Retinal pigment epithelial cell (primary cell): ENCODE results near the gene TAF11.

Experiments
- DNase-seq: peaks from one replicate; pipeline ENCODE4 v3.0.0-alpha.2; 2010; ENCODE audit warnings: low read depth
- H3K4me3 ChIP-seq: 2 replicates; pipeline ENCODE4 v1.5.1; 2011; ENCODE audit warnings: mild to moderate bottlenecking, low read length, control low read depth, moderate library complexity
- CTCF ChIP-seq: conservative IDR thresholded peaks from 2 replicates; pipeline ENCODE4 v1.5.1; 2011; ENCODE audit warnings: low read depth, low read length, control low read depth, inconsistent platforms

The TAF11 gene

GRCh38 chr6:34834789-34835518 is 52.9 kb downstream of the TAF11 start:
- no peak overlapping the region for H3K4me3 ChIP-seq
- no peak for TF ChIP-seq CTCF
- no peak for DNase-seq

GRCh38 chr6:34832942-34833341 is 54.9 kb downstream of the TAF11 start:
- TF ChIP-seq CTCF: no peak
- H3K4me3 ChIP-seq: no peak overlapping the region
- no peak for DNase-seq

GRCh38 chr6:34829137-34829536 is 58.7 kb downstream of the TAF11 start:
- DNase-seq: no peak
- TF ChIP-seq CTCF: no peak
- no peak overlapping the region for H3K4me3 ChIP-seq
